Heart right ventricle (tissue), 16 donors: ENCODE measurements around the gene PLB1. TPM values are rescaled to one million over a fixed set of nuclear protein-coding genes. Genes with fewer than 3 reads are reported as not detected.

Experiments
- ATAC-seq, 8 donors: fragments of 200-7000 bp; cut with Tn5 transposase; one replicate each; pipeline ENCODE4 v1.9.1; 2020; ENCODE audit warnings: mild to moderate bottlenecking in 8 of 8, moderate library complexity in 8 of 8, moderate number of reproducible peaks in 1 of 8
- DNase-seq, 2 donors: peaks; one replicate each; pipeline ENCODE4 v3.0.0-alpha.2; 2020
- H3K27ac ChIP-seq, 10 donors: fragments of 200-600 bp; sonication (generic) in 2 of 10; one replicate each; pipeline versions ENCODE4 v1.5.0 to v1.8.0; 2020 to 2022; ENCODE audit warnings: mild to moderate bottlenecking in 3 of 10
- H3K27me3 ChIP-seq, 7 donors: fragments of 200-600 bp; one replicate each; pipeline ENCODE4 v1.8.0; 2021 to 2022; ENCODE audit warnings: mild to moderate bottlenecking in 2 of 7
- H3K36me3 ChIP-seq, 9 donors: fragments of 200-600 bp; sonication (generic) in 1 of 9; one replicate each; pipeline versions ENCODE4 v1.5.0 to v1.8.0; 2020 to 2022; ENCODE audit warnings: mild to moderate bottlenecking in 2 of 9
- H3K4me1 ChIP-seq, 9 donors: fragments of 200-600 bp; sonication (generic) in 1 of 9; one replicate each; pipeline versions ENCODE4 v1.5.0 to v1.8.0; 2020 to 2022; ENCODE audit warnings: mild to moderate bottlenecking in 4 of 9
- H3K4me3 ChIP-seq, 10 donors: fragments of 200-600 bp; sonication (generic) in 2 of 10; one replicate each; pipeline versions ENCODE4 v1.5.0 to v1.8.0; 2020 to 2022; ENCODE audit warnings: mild to moderate bottlenecking in 7 of 10, moderate library complexity in 2 of 10
- H3K9me3 ChIP-seq, 11 donors: fragments of 200-600 bp in 10 of 11; sonication (generic) in 2 of 11; one replicate each; pipeline versions ENCODE4 v1.5.0 to v1.8.0; 2013 to 2022; ENCODE audit warnings: mild to moderate bottlenecking in 2 of 11, control low read depth in 1 of 11, moderate library complexity in 1 of 11
- CTCF ChIP-seq, 9 donors: fragments of 200-600 bp; sonication (generic) in 2 of 9; IDR thresholded peaks; one replicate each; pipeline versions ENCODE4 v1.5.0 to v1.8.0; 2021 to 2022; ENCODE audit warnings: antibody characterized with exemption in 9 of 9, mild to moderate bottlenecking in 5 of 9, moderate library complexity in 1 of 9
- WGBS, 2 donors: extraction: QIAGEN DNeasy Blood & Tissue Kit; methylation state at CpG; one replicate each; pipeline ENCODE4 v1.1.7; 2013; ENCODE audit warnings: inconsistent platforms in 1 of 2; 5-methylcytosine and 5-hydroxymethylcytosine counted together
- intact Hi-C, 10 donors: fragments of 100-400 bp; cut with DNase I; formaldehyde crosslinking; loops; one replicate each; pipeline versions ENCODE4 v1.11.1 to v1.14.2; 2022
- polyA plus RNA-seq, 2 donors: library from polyadenylated mRNA; stranded (reverse); fragments of 200-250 nt; gene quantifications; one replicate each; pipeline ENCODE4 v1.2.3, GENCODE V29; 2013
- total RNA-seq, 10 donors: library from RNA; stranded (reverse); fragmentation: NEBNext Ultra II Directional in 3 of 10; extraction: Animal tissue kit (Norgen Biotek cat#: 25700) in 3 of 10; gene quantifications; one replicate each; pipeline versions ENCODE4 v1.2.1 to v1.2.4, GENCODE V29; 2021 to 2023
- donor health status: Arrhythmogenic right ventricular cardiomyopathy.
- donor health status: ischemic (EF 13 %, LVEDD 7.1; RV severe dilation, severe dysfunction).
- donor health status: healthy with polysubstance abuse.
- donor health status: DM: no; HTN: yes; CAD: no.
- donor health status: DM: no; HTN: no; CAD: no.
- donor health status: ischemic (EF 25% LVEDD 6.9; RV normal size, moderate dysfunction).
- donor health status: ischemic (EF 25% LVEDD 5.7; RV mildly dilated, moderate dysfunction).
- donor health status: healthy.
- donor health status: DM: yes; HTN: yes; CAD: no.
- donor health status: Ischemic cardiomyopathy.
- donor health status: ischemic (EF 35%, LVEDD 5.7; RV mildly dilated, moderate dysfunction).
- donor health status: nonischemic (EF 11% LVEDD 7.7; RV severe dilation, severe dysfunction).
- donor health status: DM: yes; HTN: yes; CAD: no.
- donor health status: PGD.
- donor health status: ischemic (EF 29% LVEDD 5.4; RV normal size, mild dysfunction).
- donor health status: nonischemic (EF 23%, LVEDD 6.1; RV moderate dilation, normal function).

Gene PLB1
- total and polyA plus RNA-seq, 12 donors = 0.34 to 6.1 (median 1.4) TPM

DNA sequence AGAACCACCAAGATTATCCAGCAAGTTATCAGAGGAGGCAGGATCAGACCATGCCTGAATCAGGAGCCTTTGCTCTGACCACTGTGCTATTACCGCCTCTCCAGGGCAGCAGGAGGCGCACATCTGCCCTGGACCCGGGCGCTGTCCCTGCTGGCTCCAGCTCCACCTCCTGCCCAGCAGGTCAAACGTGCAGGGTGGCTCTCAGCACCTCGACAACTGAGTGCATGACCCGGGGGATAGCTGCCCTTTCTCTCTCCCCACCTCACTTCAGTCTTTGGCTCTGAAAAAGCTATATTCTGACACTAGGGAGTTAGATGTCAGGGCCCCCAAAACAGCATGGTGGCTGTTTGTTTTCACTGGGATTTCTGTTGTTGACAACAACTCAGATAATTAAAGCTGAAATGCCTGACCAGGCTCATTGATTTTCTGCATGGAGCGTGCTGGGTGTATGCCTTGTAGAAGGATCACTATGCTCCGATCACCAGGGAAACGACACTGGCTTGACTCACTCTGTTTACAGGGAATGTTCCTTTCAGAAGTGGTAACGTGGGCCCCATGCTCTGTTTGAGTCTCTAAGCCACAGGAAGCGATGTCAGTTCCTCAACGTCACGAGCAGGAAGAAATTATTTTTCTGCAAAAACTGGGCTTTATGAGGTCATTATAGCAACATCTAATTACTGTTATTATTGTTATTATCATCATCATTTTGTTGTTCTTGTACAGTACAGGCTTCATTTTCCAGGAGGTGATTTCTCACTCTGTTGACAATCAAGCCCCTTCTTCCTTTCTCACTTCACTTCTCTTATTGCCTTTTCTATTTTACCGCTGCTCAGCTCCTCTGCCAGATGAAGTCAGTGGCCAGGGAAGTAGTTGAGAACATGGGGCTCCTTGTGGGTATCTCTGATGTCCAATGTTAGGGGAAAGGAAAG lies 125.6 kb downstream of the PLB1 start:
- 34 to 37% methylated on average over 15 of the region's 15 CpGs for WGBS, 2 donors
- peak; percentile 70 to 94 (median 86) for ATAC-seq
- TF ChIP-seq CTCF (IDR thresholded peaks at IDR 0.05) = peak in 7 of 9 donors; percentile 7 to 48 (median 38)
- Histone ChIP-seq H3K27ac (peak overlapping the region; percentile 27 to 92 (median 72)), H3K36me3 (peaks cover 0 to 4% (median 0%) of the 10 kb centered on the region in 9 donors), H3K4me1 (peaks cover 14 to 62% (median 44%) of the 10 kb centered on the region in 9 donors), H3K9me3 (no peaks in the 10 kb centered on the region), H3K27me3 (no peaks in the 10 kb centered on the region), H3K4me3 (peak overlapping the region in 1 of 10 donors; percentile 27)
- intact Hi-C loops = loop anchor here in 2 of 10 donors (10.0 kb wide), 1 partner anchor 133 kb away; the partner anchor contains the start of gene PPP1CB (in 2 of the 2)
- DNase-seq = peak in 1 of 2 donors; percentile 84

DNA sequence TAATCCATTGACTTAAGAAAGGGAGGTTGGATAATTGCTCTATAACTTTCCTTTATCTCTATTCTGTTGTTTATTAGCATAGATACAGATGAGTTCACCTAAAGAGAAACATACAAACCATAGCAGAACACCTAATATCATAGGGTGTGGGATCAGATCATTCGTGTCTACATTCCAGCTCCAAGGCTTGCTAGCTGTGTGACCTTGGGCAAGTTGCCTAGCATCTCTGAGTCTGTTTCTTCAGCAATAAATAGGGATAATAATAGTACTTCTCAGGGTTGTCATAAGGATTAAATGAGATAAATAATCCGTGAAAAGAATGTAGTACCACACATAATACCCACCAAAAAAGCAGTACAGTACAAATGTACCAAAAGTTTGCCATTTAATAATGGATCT lies 126.2 kb downstream of the PLB1 start:
- Histone ChIP-seq H3K36me3 (peaks cover 0 to 3% (median 0%) of the 10 kb centered on the region in 9 donors), H3K27ac (peak overlapping the region; percentile 3 to 92 (median 72)), H3K4me1 (peaks cover 16 to 68% (median 51%) of the 10 kb centered on the region in 9 donors), H3K27me3 (no peaks in the 10 kb centered on the region), H3K9me3 (no peaks in the 10 kb centered on the region), H3K4me3 (peak overlapping the region in 1 of 10 donors; percentile 27)
- ATAC-seq = no peak
- no peak for DNase-seq
- intact Hi-C loops = loop anchor here in 2 of 10 donors (10.0 kb wide), 1 partner anchor 133 kb away; the partner anchor contains the start of gene PPP1CB (in 2 of the 2)
- TF ChIP-seq CTCF (IDR thresholded peaks at IDR 0.05) = no peak
- 47 to 57% methylated on average over 2 of the region's 2 CpGs for WGBS, 2 donors

- TF ChIP-seq CTCF (IDR thresholded peaks at IDR 0.05) = no peak
- WGBS, 2 donors = 98 to 99% methylated on average over 12 of the region's 12 CpGs
- Histone ChIP-seq H3K27me3 (no peaks in the 10 kb centered on the region), H3K27ac (peak overlapping the region in 4 of 10 donors; percentile 87 to 92 (median 90)), H3K4me1 (peaks cover 21 to 78% (median 67%) of the 10 kb centered on the region in 9 donors), H3K9me3 (no peaks in the 10 kb centered on the region), H3K4me3 (no peak overlapping the region), H3K36me3 (peaks cover 0 to 3% (median 0%) of the 10 kb centered on the region in 9 donors)
- intact Hi-C loops = loop anchor here in 2 of 10 donors (10.0 kb wide), 1 partner anchor 131 kb away; the partner anchor contains the start of gene PPP1CB (in 2 of the 2)
- ATAC-seq (no peak), DNase-seq (no peak)
Measured at GRCh38 chr2:28623582-28624405, 127.9 kb downstream of the PLB1 start.

DNA sequence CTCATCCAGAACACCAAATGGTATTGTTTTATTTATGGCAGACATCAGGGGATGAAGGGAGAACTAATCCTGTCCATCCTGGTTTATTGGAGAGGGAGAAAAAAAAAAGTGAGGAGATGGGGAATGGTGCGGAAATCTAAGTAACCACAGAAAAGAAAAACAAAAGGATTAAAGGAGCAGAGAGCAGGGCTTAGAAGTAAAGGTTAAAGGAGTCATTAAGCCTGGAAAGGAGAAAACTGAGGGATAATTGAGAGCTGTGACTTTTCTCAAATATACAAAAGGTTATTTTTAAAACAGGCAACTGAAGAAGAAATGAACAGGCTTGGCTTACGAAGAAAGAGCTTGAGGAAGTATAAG lies 128.6 kb downstream of the PLB1 start:
- Histone ChIP-seq H3K4me1 (peaks cover 21 to 78% (median 68%) of the 10 kb centered on the region in 9 donors), H3K27ac (peak overlapping the region in 9 of 10 donors; percentile 71 to 91 (median 87)), H3K27me3 (no peaks in the 10 kb centered on the region), H3K36me3 (peaks cover 0 to 3% (median 0%) of the 10 kb centered on the region in 9 donors), H3K4me3 (no peak overlapping the region), H3K9me3 (no peaks in the 10 kb centered on the region)
- WGBS, 2 donors = 49 to 75% methylated on average over 2 of the region's 2 CpGs
- DNase-seq (no peak), ATAC-seq (no peak)
- no peak for TF ChIP-seq CTCF (IDR thresholded peaks at IDR 0.05)
- intact Hi-C loops = loop anchor here in 2 of 10 donors (10.0 kb wide), 1 partner anchor 130 kb away; the partner anchor contains the start of gene PPP1CB (in 2 of the 2)
